SK-N-SH treated with all-trans-retinoic acid at 6 μM for 48 hours (cell line): ENCODE data around the gene AP3B1.

Experiments used
- ATAC-seq: fragments of 200-7000 bp; cut with Tn5 transposase; 3 replicates; pipeline ENCODE4 v1.9.1; 2020; ENCODE audit warnings: mild to moderate bottlenecking, moderate library complexity
- ARNTL ChIP-seq: fragments of 450-650 bp; formaldehyde crosslinking; IDR thresholded peaks from 2 replicates; pipeline ENCODE4 v1.5.0; 2020; ENCODE audit warnings: low read depth, mild to moderate bottlenecking, moderate library complexity, borderline replicate concordance
- BACH2 ChIP-seq: fragments of 250-450 bp; sonication (Bioruptor Pico); IDR thresholded peaks from 2 replicates; pipeline ENCODE4 v1.9.0; 2021; ENCODE audit warnings: mild to moderate bottlenecking, borderline replicate concordance
- CSDC2 ChIP-seq: fragments of 250-450 bp; sonication (Bioruptor Pico); IDR thresholded peaks from 2 replicates; pipeline ENCODE4 v1.5.0; 2020; ENCODE audit warnings: mild to moderate bottlenecking, moderate library complexity
- ESRRG ChIP-seq: fragments of 250-450 bp; sonication (Bioruptor Pico); IDR thresholded peaks from 2 replicates; pipeline ENCODE4 v1.6.1; 2021; ENCODE audit warnings: mild to moderate bottlenecking
- GLIS3 ChIP-seq: fragments of 250-450 bp; sonication (Bioruptor Pico); IDR thresholded peaks from 2 replicates; pipeline ENCODE4 v1.5.0; 2020; ENCODE audit warnings: mild to moderate bottlenecking, moderate library complexity
- OSR1 ChIP-seq: fragments of 250-450 bp; sonication (Bioruptor Pico); IDR thresholded peaks from 2 replicates; pipeline ENCODE4 v1.8.0; 2022; ENCODE audit warnings: moderate library complexity, mild to moderate bottlenecking, inconsistent platforms
- PPARA ChIP-seq: fragments of 250-450 bp; sonication (Bioruptor Pico); IDR thresholded peaks from 2 replicates; pipeline ENCODE4 v1.5.0; 2020; ENCODE audit warnings: mild to moderate bottlenecking, borderline replicate concordance
- RARB ChIP-seq: fragments of 250-450 bp; sonication (Bioruptor Pico); IDR thresholded peaks from 2 replicates; pipeline ENCODE4 v1.8.0; 2021; ENCODE audit warnings: mild to moderate bottlenecking, moderate library complexity
- SNAI2 ChIP-seq: fragments of 250-450 bp; sonication (Bioruptor Pico); IDR thresholded peaks from 2 replicates; pipeline ENCODE4 v1.5.0; 2020; ENCODE audit warnings: mild to moderate bottlenecking, moderate library complexity
- TCF4 ChIP-seq: fragments of 250-450 bp; sonication (Bioruptor Pico); IDR thresholded peaks from 2 replicates; pipeline ENCODE4 v1.8.0; 2021; ENCODE audit warnings: mild to moderate bottlenecking, moderate library complexity, borderline replicate concordance
- TOX ChIP-seq: fragments of 250-450 bp; sonication (Bioruptor Pico); IDR thresholded peaks from 2 replicates; pipeline ENCODE4 v1.8.0; 2021; ENCODE audit warnings: mild to moderate bottlenecking, moderate library complexity, borderline replicate concordance
- ZC3H10 ChIP-seq: fragments of 250-450 bp; sonication (Bioruptor Pico); IDR thresholded peaks from 2 replicates; pipeline ENCODE4 v1.5.1; 2021; ENCODE audit warnings: mild to moderate bottlenecking, moderate library complexity
- ZFP3 ChIP-seq: fragments of 250-450 bp; sonication (Bioruptor Pico); IDR thresholded peaks from 2 replicates; pipeline ENCODE4 v1.5.0; 2020; ENCODE audit warnings: mild to moderate bottlenecking, moderate library complexity
- ZFP30 ChIP-seq: fragments of 450-650 bp; formaldehyde crosslinking; IDR thresholded peaks from 2 replicates; pipeline ENCODE4 v1.5.0; 2022; ENCODE audit warnings: mild to moderate bottlenecking, moderate library complexity
- ZNF565 ChIP-seq: fragments of 450-650 bp; formaldehyde crosslinking; conservative IDR thresholded peaks from 2 replicates; pipeline ENCODE4 v1.5.0; 2020; ENCODE audit warnings: low read depth, mild to moderate bottlenecking, moderate library complexity
- ZNF70 ChIP-seq: fragments of 450-650 bp; formaldehyde crosslinking; IDR thresholded peaks from 2 replicates; pipeline ENCODE4 v1.5.0; 2020; ENCODE audit warnings: mild to moderate bottlenecking, moderate library complexity
- ZNF8 ChIP-seq: fragments of 450-650 bp; formaldehyde crosslinking; IDR thresholded peaks from 2 replicates; pipeline ENCODE4 v1.5.0; 2020; ENCODE audit warnings: mild to moderate bottlenecking, moderate library complexity
- TF ChIP-seq, protein P1 (sequence below): fragments of 250-450 bp; sonication (Bioruptor Pico); IDR thresholded peaks from 2 replicates; pipeline ENCODE4 v1.8.0; 2021; ENCODE audit warnings: low read depth, mild to moderate bottlenecking, moderate library complexity, borderline replicate concordance
- TF ChIP-seq, protein P2 (sequence below): fragments of 250-450 bp; sonication (Bioruptor Pico); IDR thresholded peaks from 2 replicates; pipeline ENCODE4 v1.5.0; 2020; ENCODE audit warnings: mild to moderate bottlenecking, moderate library complexity
- TF ChIP-seq, protein P3 (sequence below): fragments of 250-450 bp; sonication (Bioruptor Pico); IDR thresholded peaks from 2 replicates; pipeline ENCODE4 v1.5.1; 2021; ENCODE audit warnings: mild to moderate bottlenecking, moderate library complexity
- TF ChIP-seq, protein P4 (sequence below): fragments of 250-450 bp; sonication (Bioruptor Pico); IDR thresholded peaks from 2 replicates; pipeline ENCODE4 v1.8.0; 2020; ENCODE audit warnings: mild to moderate bottlenecking, moderate library complexity, borderline replicate concordance
- TF ChIP-seq, protein P5 (sequence below): fragments of 250-450 bp; sonication (Bioruptor Pico); IDR thresholded peaks from 2 replicates; pipeline ENCODE4 v1.5.1; 2020; ENCODE audit warnings: low read depth, mild to moderate bottlenecking, moderate library complexity

Gene AP3B1

DNA sequence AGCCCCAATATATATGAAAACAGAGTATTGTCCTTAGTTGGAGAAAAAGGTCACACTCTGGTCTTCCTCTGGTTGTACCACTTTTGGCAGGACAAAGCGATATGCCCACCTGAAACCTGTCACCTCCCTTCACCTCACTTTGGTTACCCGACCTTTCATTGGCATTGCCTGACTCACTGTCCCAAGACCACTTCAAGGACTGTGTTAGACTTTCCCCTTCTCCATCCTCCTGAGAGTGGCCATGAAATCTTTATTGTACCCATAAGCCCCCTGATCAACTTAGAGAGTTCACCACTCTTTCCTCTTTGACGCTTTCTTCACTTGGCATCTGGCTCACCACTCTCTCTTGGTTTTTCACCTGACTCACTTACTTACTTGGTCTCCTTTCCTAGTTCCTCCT, 32.4 kb upstream of the AP3B1 start:
- TF ChIP-seq ZNF8 (CRISPR knock-in tag) (no peak), CSDC2 (CRISPR knock-in tag) (no peak), ZC3H10 (CRISPR knock-in tag) (no peak), ZNF565 (CRISPR knock-in tag) (no peak), BACH2 (no peak), ESRRG (CRISPR knock-in tag) (no peak), ARNTL (CRISPR knock-in tag) (no peak), GLIS3 (CRISPR knock-in tag) (no peak), ZNF70 (CRISPR knock-in tag) (no peak), PPARA (CRISPR knock-in tag) (no peak), TOX (CRISPR knock-in tag) (no peak), RARB (no peak), OSR1 (no peak), SNAI2 (CRISPR knock-in tag) (no peak)
- TF ChIP-seq, protein P1, sequence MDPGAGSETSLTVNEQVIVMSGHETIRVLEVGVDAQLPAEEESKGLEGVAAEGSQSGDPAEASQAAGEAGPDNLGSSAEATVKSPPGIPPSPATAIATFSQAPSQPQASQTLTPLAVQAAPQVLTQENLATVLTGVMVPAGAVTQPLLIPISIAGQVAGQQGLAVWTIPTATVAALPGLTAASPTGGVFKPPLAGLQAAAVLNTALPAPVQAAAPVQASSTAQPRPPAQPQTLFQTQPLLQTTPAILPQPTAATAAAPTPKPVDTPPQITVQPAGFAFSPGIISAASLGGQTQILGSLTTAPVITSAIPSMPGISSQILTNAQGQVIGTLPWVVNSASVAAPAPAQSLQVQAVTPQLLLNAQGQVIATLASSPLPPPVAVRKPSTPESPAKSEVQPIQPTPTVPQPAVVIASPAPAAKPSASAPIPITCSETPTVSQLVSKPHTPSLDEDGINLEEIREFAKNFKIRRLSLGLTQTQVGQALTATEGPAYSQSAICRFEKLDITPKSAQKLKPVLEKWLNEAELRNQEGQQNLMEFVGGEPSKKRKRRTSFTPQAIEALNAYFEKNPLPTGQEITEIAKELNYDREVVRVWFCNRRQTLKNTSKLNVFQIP (CRISPR knock-in tag), result no peak
- TF ChIP-seq, protein P2, sequence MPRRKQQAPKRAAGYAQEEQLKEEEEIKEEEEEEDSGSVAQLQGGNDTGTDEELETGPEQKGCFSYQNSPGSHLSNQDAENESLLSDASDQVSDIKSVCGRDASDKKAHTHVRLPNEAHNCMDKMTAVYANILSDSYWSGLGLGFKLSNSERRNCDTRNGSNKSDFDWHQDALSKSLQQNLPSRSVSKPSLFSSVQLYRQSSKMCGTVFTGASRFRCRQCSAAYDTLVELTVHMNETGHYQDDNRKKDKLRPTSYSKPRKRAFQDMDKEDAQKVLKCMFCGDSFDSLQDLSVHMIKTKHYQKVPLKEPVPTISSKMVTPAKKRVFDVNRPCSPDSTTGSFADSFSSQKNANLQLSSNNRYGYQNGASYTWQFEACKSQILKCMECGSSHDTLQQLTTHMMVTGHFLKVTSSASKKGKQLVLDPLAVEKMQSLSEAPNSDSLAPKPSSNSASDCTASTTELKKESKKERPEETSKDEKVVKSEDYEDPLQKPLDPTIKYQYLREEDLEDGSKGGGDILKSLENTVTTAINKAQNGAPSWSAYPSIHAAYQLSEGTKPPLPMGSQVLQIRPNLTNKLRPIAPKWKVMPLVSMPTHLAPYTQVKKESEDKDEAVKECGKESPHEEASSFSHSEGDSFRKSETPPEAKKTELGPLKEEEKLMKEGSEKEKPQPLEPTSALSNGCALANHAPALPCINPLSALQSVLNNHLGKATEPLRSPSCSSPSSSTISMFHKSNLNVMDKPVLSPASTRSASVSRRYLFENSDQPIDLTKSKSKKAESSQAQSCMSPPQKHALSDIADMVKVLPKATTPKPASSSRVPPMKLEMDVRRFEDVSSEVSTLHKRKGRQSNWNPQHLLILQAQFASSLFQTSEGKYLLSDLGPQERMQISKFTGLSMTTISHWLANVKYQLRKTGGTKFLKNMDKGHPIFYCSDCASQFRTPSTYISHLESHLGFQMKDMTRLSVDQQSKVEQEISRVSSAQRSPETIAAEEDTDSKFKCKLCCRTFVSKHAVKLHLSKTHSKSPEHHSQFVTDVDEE, result no peak
- TF ChIP-seq, protein P3, sequence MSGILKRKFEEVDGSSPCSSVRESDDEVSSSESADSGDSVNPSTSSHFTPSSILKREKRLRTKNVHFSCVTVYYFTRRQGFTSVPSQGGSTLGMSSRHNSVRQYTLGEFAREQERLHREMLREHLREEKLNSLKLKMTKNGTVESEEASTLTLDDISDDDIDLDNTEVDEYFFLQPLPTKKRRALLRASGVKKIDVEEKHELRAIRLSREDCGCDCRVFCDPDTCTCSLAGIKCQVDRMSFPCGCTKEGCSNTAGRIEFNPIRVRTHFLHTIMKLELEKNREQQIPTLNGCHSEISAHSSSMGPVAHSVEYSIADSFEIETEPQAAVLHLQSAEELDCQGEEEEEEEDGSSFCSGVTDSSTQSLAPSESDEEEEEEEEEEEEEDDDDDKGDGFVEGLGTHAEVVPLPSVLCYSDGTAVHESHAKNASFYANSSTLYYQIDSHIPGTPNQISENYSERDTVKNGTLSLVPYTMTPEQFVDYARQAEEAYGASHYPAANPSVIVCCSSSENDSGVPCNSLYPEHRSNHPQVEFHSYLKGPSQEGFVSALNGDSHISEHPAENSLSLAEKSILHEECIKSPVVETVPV (CRISPR knock-in tag), result no peak
- TF ChIP-seq, all 23 proteins: peak for 0
- ATAC-seq, result no peak

DNA sequence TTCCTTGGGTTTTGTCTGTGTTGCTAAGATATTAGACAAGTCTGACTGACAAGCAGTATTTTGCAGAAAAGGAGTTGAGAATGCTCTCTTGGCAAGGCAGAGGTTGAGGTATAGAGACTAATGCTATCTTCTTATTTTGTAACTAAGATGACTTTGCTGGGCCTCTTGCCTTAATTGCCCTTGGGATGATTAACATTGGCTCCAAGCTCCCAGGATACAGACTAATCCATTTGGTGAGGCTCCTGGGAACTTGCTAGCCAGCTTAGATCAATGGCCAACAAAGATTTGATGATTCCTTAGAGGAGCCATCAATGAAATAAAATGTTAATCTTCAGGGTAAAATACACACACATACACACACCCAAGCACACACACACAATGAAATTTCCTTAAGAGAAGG, 28.7 kb upstream of the AP3B1 start:
- no peak for ATAC-seq

More for the DNA sequence above, 28.7 kb upstream of the AP3B1 start:
- no peak for TF ChIP-seq PPARA (CRISPR knock-in tag)
- no peak for TF ChIP-seq ZFP30
- TF ChIP-seq ZC3H10 (CRISPR knock-in tag), result no peak
- no peak for TF ChIP-seq ZNF8 (CRISPR knock-in tag)
- no peak for TF ChIP-seq ZNF70 (CRISPR knock-in tag)
- no peak for TF ChIP-seq ZFP3 (CRISPR knock-in tag)
- TF ChIP-seq, protein P3 (CRISPR knock-in tag), result no peak
- no peak for TF ChIP-seq ARNTL (CRISPR knock-in tag)
- TF ChIP-seq, protein P1 (CRISPR knock-in tag), result no peak
- TF ChIP-seq, protein P2, result no peak
- no peak for TF ChIP-seq OSR1
- no peak for TF ChIP-seq TCF4 (CRISPR knock-in tag)
- no peak for TF ChIP-seq CSDC2 (CRISPR knock-in tag)
- TF ChIP-seq ZNF565 (CRISPR knock-in tag), result no peak
- TF ChIP-seq, protein P4, sequence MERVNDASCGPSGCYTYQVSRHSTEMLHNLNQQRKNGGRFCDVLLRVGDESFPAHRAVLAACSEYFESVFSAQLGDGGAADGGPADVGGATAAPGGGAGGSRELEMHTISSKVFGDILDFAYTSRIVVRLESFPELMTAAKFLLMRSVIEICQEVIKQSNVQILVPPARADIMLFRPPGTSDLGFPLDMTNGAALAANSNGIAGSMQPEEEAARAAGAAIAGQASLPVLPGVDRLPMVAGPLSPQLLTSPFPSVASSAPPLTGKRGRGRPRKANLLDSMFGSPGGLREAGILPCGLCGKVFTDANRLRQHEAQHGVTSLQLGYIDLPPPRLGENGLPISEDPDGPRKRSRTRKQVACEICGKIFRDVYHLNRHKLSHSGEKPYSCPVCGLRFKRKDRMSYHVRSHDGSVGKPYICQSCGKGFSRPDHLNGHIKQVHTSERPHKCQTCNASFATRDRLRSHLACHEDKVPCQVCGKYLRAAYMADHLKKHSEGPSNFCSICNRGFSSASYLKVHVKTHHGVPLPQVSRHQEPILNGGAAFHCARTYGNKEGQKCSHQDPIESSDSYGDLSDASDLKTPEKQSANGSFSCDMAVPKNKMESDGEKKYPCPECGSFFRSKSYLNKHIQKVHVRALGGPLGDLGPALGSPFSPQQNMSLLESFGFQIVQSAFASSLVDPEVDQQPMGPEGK (CRISPR knock-in tag), result no peak
- TF ChIP-seq, protein P5, sequence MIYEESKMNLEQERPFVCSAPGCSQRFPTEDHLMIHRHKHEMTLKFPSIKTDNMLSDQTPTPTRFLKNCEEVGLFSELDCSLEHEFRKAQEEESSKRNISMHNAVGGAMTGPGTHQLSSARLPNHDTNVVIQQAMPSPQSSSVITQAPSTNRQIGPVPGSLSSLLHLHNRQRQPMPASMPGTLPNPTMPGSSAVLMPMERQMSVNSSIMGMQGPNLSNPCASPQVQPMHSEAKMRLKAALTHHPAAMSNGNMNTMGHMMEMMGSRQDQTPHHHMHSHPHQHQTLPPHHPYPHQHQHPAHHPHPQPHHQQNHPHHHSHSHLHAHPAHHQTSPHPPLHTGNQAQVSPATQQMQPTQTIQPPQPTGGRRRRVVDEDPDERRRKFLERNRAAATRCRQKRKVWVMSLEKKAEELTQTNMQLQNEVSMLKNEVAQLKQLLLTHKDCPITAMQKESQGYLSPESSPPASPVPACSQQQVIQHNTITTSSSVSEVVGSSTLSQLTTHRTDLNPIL, result no peak
